Measurements from ENCODE around the gene CCDC93. TPM values are rescaled to one million over a fixed set of nuclear protein-coding genes. Genes with fewer than 3 reads are reported as not detected.
"Not testable (repeated sequence)": the region's sequence is repeated elsewhere in the genome, so short reads cannot be mapped to it uniquely, and the experiment has no call there.

Gene CCDC93
- total RNA-seq, 5 donors from 2014 or later (not counting 1 experiment from before 2014, with no cell fraction given) = 47.8 to 55.3 (median 50.5) TPM

DNA sequence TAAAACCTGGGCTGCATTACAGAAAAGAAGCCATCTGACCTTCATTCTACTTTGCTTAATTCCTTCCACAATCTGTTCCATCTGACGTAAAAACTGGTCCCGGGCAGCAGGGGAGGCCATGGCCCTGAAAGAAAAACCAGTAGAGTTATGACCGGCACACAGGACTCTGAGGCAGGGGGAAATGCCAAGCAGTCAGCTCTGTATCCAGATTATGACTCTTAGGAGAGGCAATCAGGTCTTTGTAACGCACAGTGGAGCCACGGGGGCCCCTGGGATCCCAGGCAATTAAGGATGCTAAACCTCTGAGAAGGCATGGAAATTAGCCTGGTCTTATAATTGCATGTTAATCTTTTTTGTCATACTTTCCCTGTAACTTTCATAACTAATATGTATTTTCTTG, 78.4 kb downstream of the CCDC93 start:
- Histone ChIP-seq H3K27ac (ENCODE audit: low read length) (no peak overlapping the region), H3K27me3 (replicated peaks in 1 of 2; ENCODE audit: control insufficient read depth in 2 of 2, extremely low read depth in 1 of 2, insufficient read depth in 2 of 2, low read length in 1 of 2) (no peaks in the 10 kb centered on the region), H3K4me3 (ENCODE audit: control insufficient read depth in 1 of 2, extremely low read depth in 1 of 2, low read length in 1 of 2) (no peak overlapping the region), H3K36me3 (ENCODE audit: control insufficient read depth in 2 of 2, extremely low read depth in 1 of 2, insufficient read depth in 1 of 2, low read length in 1 of 2) (peaks cover 29 to 97% of the 10 kb centered on the region in 2 donors), H3K9me3 (no peaks in the 10 kb centered on the region), H3K4me1 (ENCODE audit: control insufficient read depth in 1 of 2, extremely low read depth in 1 of 2, insufficient read depth in 2 of 2, low read length in 2 of 2) (no peaks in the 10 kb centered on the region)
- ATAC-seq (replicated peaks in 1 of 4) (no peak), DNase-seq (no peak)
- Mint-ChIP-seq H3K27me3 (no peaks in the 10 kb centered on the region), H3K4me1 (peaks cover 0 to 3% (median 0%) of the 10 kb centered on the region in 3 donors), H3K9me3 (peaks cover 0 to 10% (median 2%) of the 10 kb centered on the region in 3 donors), H3K4me3 (no peak overlapping the region), H3K27ac (no peak overlapping the region), H3K36me3 (peaks cover 91% of the 10 kb centered on the region)
- ChIA-PET POLR2A (interaction anchor here in 1 of 2 donors (0.7 kb wide), 1 partner anchor 15 kb away, joined by 3 read pairs; no protein-coding TSS in a partner anchor), CTCF (no interaction called here)
- 100% methylated on average over 3 of the region's 5 CpGs for WGBS (ENCODE audit: insufficient coverage)

DNA sequence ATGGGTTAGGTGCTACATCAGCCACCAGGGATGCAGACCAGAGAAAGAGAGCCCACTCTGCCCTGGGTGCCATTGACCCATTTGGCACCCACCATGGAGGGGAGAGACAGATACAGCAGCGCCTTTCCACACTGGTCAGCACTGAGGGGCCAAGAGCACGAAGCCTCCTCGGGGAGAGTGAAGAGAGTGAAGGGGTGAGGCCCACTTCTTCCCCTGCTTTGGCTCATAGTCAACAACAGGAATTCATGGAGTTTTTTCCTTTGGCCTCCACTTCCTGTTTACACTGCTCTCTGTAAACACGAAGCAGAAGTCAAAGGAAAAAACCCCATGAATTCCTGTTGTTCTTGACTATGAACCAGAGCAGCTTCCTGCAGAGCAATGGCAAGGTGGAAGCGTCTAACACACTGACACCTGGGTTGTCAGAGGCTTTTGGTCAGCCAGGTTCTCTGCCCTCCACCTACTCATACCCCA, 80.0 kb downstream of the CCDC93 start:
- POLR2A ChIA-PET = no interaction called here
- H3K9me3 Mint-ChIP-seq = peaks cover 3 to 14% (median 3%) of the 10 kb centered on the region in 3 donors
- H3K27ac Mint-ChIP-seq = no peak overlapping the region
- H3K27ac ChIP-seq (ENCODE audit: low read length) = no peak overlapping the region
- peaks cover 91% of the 10 kb centered on the region for H3K36me3 Mint-ChIP-seq
- DNase-seq (no peak), ATAC-seq (replicated peaks in 1 of 4) (no peak)
- WGBS (ENCODE audit: insufficient coverage) = 67% methylated on average over 1 of the region's 5 CpGs
- H3K27me3 ChIP-seq (replicated peaks in 1 of 2; ENCODE audit: control insufficient read depth in 2 of 2, extremely low read depth in 1 of 2, insufficient read depth in 2 of 2, low read length in 1 of 2) = no peaks in the 10 kb centered on the region
- no peaks in the 10 kb centered on the region for H3K9me3 ChIP-seq
- CTCF ChIA-PET = no interaction called here
- H3K36me3 ChIP-seq (ENCODE audit: control insufficient read depth in 2 of 2, extremely low read depth in 1 of 2, insufficient read depth in 1 of 2, low read length in 1 of 2) = peaks cover 26 to 96% of the 10 kb centered on the region in 2 donors
- no peaks in the 10 kb centered on the region for H3K4me1 ChIP-seq (ENCODE audit: control insufficient read depth in 1 of 2, extremely low read depth in 1 of 2, insufficient read depth in 2 of 2, low read length in 2 of 2)
- peaks cover 0 to 3% (median 0%) of the 10 kb centered on the region in 3 donors for H3K4me1 Mint-ChIP-seq
- peak overlapping the region in 1 of 3 donors; percentile 25 for H3K4me3 Mint-ChIP-seq
- H3K27me3 Mint-ChIP-seq = no peaks in the 10 kb centered on the region
- no peak overlapping the region for H3K4me3 ChIP-seq (ENCODE audit: control insufficient read depth in 1 of 2, extremely low read depth in 1 of 2, low read length in 1 of 2)

DNA sequence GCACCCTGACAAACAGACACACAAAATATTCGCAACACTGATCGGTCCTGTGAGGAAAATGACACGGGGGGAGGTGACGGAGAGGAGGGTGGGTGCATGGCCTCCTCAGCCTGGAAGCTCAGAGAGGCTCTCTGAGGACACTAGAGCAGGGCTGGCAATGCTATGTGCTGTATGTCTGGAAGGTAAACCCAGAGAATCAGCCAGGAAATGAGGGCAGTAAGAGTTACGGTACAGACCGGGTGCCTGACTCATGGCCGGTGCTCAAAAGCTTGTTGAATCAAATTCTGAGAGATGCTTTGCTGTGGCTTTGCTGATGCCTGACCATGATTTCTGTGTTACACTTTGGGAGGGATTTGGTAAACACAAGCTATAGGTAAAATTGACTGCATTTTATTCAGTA, 81.9 kb downstream of the CCDC93 start:
- ChIA-PET CTCF (interaction anchor here in 1 of 2 donors (0.7 kb wide), 1 partner anchor 41 kb away, joined by 3 read pairs; no protein-coding TSS in a partner anchor), POLR2A (no interaction called here)
- DNase-seq = no peak
- 95% methylated on average over 3 of the region's 7 CpGs for WGBS (ENCODE audit: insufficient coverage)
- H3K27me3 Mint-ChIP-seq = no peaks in the 10 kb centered on the region
- H3K9me3 Mint-ChIP-seq = peaks cover 3 to 14% (median 3%) of the 10 kb centered on the region in 3 donors
- ATAC-seq (replicated peaks in 1 of 4) = no peak
- no peak overlapping the region for H3K27ac Mint-ChIP-seq
- peaks cover 26 to 78% of the 10 kb centered on the region in 2 donors for H3K36me3 ChIP-seq (ENCODE audit: control insufficient read depth in 2 of 2, extremely low read depth in 1 of 2, insufficient read depth in 1 of 2, low read length in 1 of 2)
- no peak overlapping the region for H3K4me3 ChIP-seq (ENCODE audit: control insufficient read depth in 1 of 2, extremely low read depth in 1 of 2, low read length in 1 of 2)
- H3K4me1 Mint-ChIP-seq = peaks cover 0 to 3% (median 3%) of the 10 kb centered on the region in 3 donors
- H3K36me3 Mint-ChIP-seq = peaks cover 93% of the 10 kb centered on the region
- H3K27ac ChIP-seq (ENCODE audit: low read length) = no peak overlapping the region
- H3K4me3 Mint-ChIP-seq = no peak overlapping the region
- no peaks in the 10 kb centered on the region for H3K9me3 ChIP-seq
- no peaks in the 10 kb centered on the region for H3K27me3 ChIP-seq (replicated peaks in 1 of 2; ENCODE audit: control insufficient read depth in 2 of 2, extremely low read depth in 1 of 2, insufficient read depth in 2 of 2, low read length in 1 of 2)
- H3K4me1 ChIP-seq (ENCODE audit: control insufficient read depth in 1 of 2, extremely low read depth in 1 of 2, insufficient read depth in 2 of 2, low read length in 2 of 2) = no peaks in the 10 kb centered on the region

- ChIA-PET POLR2A (no interaction called here), CTCF (interaction anchor here in 1 of 2 donors (0.7 kb wide), 1 partner anchor 42 kb away, joined by 3 read pairs; no protein-coding TSS in a partner anchor)
- peaks cover 0 to 3% (median 3%) of the 10 kb centered on the region in 3 donors for H3K4me1 Mint-ChIP-seq
- Histone ChIP-seq H3K4me3 (ENCODE audit: control insufficient read depth in 1 of 2, extremely low read depth in 1 of 2, low read length in 1 of 2) (no peak overlapping the region), H3K36me3 (ENCODE audit: control insufficient read depth in 2 of 2, extremely low read depth in 1 of 2, insufficient read depth in 1 of 2, low read length in 1 of 2) (peaks cover 26 to 71% of the 10 kb centered on the region in 2 donors), H3K4me1 (ENCODE audit: control insufficient read depth in 1 of 2, extremely low read depth in 1 of 2, insufficient read depth in 2 of 2, low read length in 2 of 2) (no peaks in the 10 kb centered on the region), H3K9me3 (no peaks in the 10 kb centered on the region), H3K27me3 (replicated peaks in 1 of 2; ENCODE audit: control insufficient read depth in 2 of 2, extremely low read depth in 1 of 2, insufficient read depth in 2 of 2, low read length in 1 of 2) (no peaks in the 10 kb centered on the region), H3K27ac (ENCODE audit: low read length) (no peak overlapping the region)
- no peak for ATAC-seq (replicated peaks in 1 of 4)
- peaks cover 88% of the 10 kb centered on the region for H3K36me3 Mint-ChIP-seq
- H3K27me3 Mint-ChIP-seq = no peaks in the 10 kb centered on the region
- no peak overlapping the region for H3K4me3 Mint-ChIP-seq
- DNase-seq = no peak
- no CpG with 5 or more reads among the region's 4 CpGs for WGBS (ENCODE audit: insufficient coverage)
- no peak overlapping the region for H3K27ac Mint-ChIP-seq
- H3K9me3 Mint-ChIP-seq = peaks cover 3 to 14% (median 3%) of the 10 kb centered on the region in 3 donors
Observed at GRCh38 chr2:117931266-117931665, 82.6 kb downstream of the CCDC93 start.

DNA sequence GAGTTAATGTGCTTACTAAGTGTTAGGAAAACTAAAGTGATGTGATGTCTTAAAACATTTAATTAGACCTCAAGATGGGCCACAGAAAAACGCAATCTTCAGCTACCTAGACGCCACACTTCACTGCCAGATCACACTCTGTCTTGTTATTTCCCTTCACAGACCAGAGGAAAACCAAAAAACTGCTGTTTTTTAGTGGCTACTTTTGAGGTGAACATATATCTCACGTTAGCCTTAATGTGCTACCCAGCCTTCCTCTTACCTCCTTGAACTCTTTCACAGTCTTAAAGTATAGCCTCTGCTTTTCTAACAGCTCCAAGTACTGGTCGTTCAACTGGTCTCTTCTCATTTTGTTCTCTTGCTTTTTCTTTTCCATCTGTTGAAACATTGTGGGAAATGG, 83.1 kb downstream of the CCDC93 start:
- peaks cover 25 to 67% of the 10 kb centered on the region in 2 donors for H3K36me3 ChIP-seq (ENCODE audit: control insufficient read depth in 2 of 2, extremely low read depth in 1 of 2, insufficient read depth in 1 of 2, low read length in 1 of 2)
- H3K36me3 Mint-ChIP-seq = peaks cover 87% of the 10 kb centered on the region
- no peaks in the 10 kb centered on the region for H3K27me3 Mint-ChIP-seq

GRCh38 chr2:117923471-117923870, 90.4 kb downstream of the CCDC93 start:
- POLR2A ChIA-PET; H3K4me3 Mint-ChIP-seq; DNase-seq; H3K27ac ChIP-seq (ENCODE audit: low read length); ATAC-seq (replicated peaks in 1 of 4); H3K27me3 Mint-ChIP-seq; H3K27me3 ChIP-seq (replicated peaks in 1 of 2; ENCODE audit: control insufficient read depth in 2 of 2, extremely low read depth in 1 of 2, insufficient read depth in 2 of 2, low read length in 1 of 2); H3K9me3 ChIP-seq; H3K4me1 Mint-ChIP-seq; CTCF ChIA-PET; H3K27ac Mint-ChIP-seq; H3K9me3 Mint-ChIP-seq; H3K4me3 ChIP-seq (ENCODE audit: control insufficient read depth in 1 of 2, extremely low read depth in 1 of 2, low read length in 1 of 2); H3K4me1 ChIP-seq (ENCODE audit: control insufficient read depth in 1 of 2, extremely low read depth in 1 of 2, insufficient read depth in 2 of 2, low read length in 2 of 2): not testable (repeated sequence)
- WGBS (ENCODE audit: insufficient coverage) = 98% methylated on average over 8 of the region's 9 CpGs
- H3K36me3 Mint-ChIP-seq = peaks cover 81% of the 10 kb centered on the region
- peaks cover 6 to 47% of the 10 kb centered on the region in 2 donors for H3K36me3 ChIP-seq (ENCODE audit: control insufficient read depth in 2 of 2, extremely low read depth in 1 of 2, insufficient read depth in 1 of 2, low read length in 1 of 2)

More for the DNA sequence above, 83.1 kb downstream of the CCDC93 start:
- Histone ChIP-seq H3K27me3 (replicated peaks in 1 of 2; ENCODE audit: control insufficient read depth in 2 of 2, extremely low read depth in 1 of 2, insufficient read depth in 2 of 2, low read length in 1 of 2) (no peaks in the 10 kb centered on the region), H3K4me1 (ENCODE audit: control insufficient read depth in 1 of 2, extremely low read depth in 1 of 2, insufficient read depth in 2 of 2, low read length in 2 of 2) (no peaks in the 10 kb centered on the region), H3K9me3 (no peaks in the 10 kb centered on the region), H3K27ac (ENCODE audit: low read length) (no peak overlapping the region), H3K4me3 (ENCODE audit: control insufficient read depth in 1 of 2, extremely low read depth in 1 of 2, low read length in 1 of 2) (no peak overlapping the region)
- no peak overlapping the region for H3K4me3 Mint-ChIP-seq
- WGBS (ENCODE audit: insufficient coverage) = 40% methylated on average over 1 of the region's 4 CpGs
- POLR2A ChIA-PET = no interaction called here
- H3K9me3 Mint-ChIP-seq = peaks cover 3 to 14% (median 3%) of the 10 kb centered on the region in 3 donors
- H3K4me1 Mint-ChIP-seq = peaks cover 0 to 4% (median 3%) of the 10 kb centered on the region in 3 donors
- CTCF ChIA-PET = no interaction called here
- H3K27ac Mint-ChIP-seq = no peak overlapping the region
- ATAC-seq (replicated peaks in 1 of 4) = no peak
- DNase-seq = no peak

Measured in T-cell (primary cell).